GM23338 (cell line): ENCODE results near the gene CCR7.

Experiments
- CREB1 ChIP-seq: fragments of 250-450 bp; sonication (Bioruptor Pico); IDR thresholded peaks from 2 replicates; pipeline ENCODE4 v1.5.0; 2020; ENCODE audit warnings: low read depth, mild to moderate bottlenecking, moderate library complexity
- CTCF ChIP-seq, 2 experiments: fragments of 200-600 bp in 1 of 2; sonication (generic) in 1 of 2; conservative IDR thresholded peaks; 2 replicates each; pipeline versions ENCODE4 v1.5.1 to v1.6.1; 2016 to 2017; ENCODE audit warnings: antibody characterized with exemption in 2 of 2, low read depth in 2 of 2, mild to moderate bottlenecking in 2 of 2, moderate library complexity in 1 of 2
- EZH2 ChIP-seq: fragments of 200-600 bp; sonication (generic); IDR thresholded peaks from one replicate; pipeline ENCODE4 v1.8.0; 2017; ENCODE audit warnings: antibody characterized with exemption, mild to moderate bottlenecking, low read depth; ENCODE audit not compliant: unreplicated experiment
- EZH2phosphoT487 ChIP-seq: fragments of 200-600 bp; sonication (generic); IDR thresholded peaks from one replicate; pipeline ENCODE4 v1.8.1; 2018; ENCODE audit warnings: antibody characterized with exemption; ENCODE audit not compliant: unreplicated experiment
- JUNB ChIP-seq: IDR thresholded peaks from one replicate; pipeline ENCODE4 v1.6.1; 2016; ENCODE audit warnings: antibody characterized with exemption; ENCODE audit not compliant: unreplicated experiment
- POLR2AphosphoS5 ChIP-seq: IDR thresholded peaks from 2 replicates; pipeline ENCODE4 v1.6.1; 2016; ENCODE audit warnings: antibody characterized with exemption, low read depth
- REST ChIP-seq: IDR thresholded peaks from one replicate; pipeline ENCODE4 v1.6.1; 2018; ENCODE audit warnings: antibody characterized with exemption; ENCODE audit not compliant: unreplicated experiment

- TF ChIP-seq CTCF (conservative IDR thresholded peaks at IDR 0.05; ENCODE audit: low read depth in 2 of 2) (no peak), EZH2phosphoT487 (no peak), POLR2AphosphoS5 (no peak), EZH2 (no peak), CREB1 (CRISPR knock-in tag) (no peak), REST (no peak), JUNB (no peak)
Observed at GRCh38 chr17:40536295-40537171, 28.7 kb downstream of the CCR7 start.
